Hematopoietic multipotent progenitor cell treated with erythropoietin and hydrocortisone succinate and interleukin-3 and kit ligand, for 6 days (in vitro differentiated cells): Measurements from ENCODE around the gene CCDC102B.
A peak's percentile ranks its signal among the peaks of the same experiment; 100 is the strongest.
"Not testable (repeated sequence)": the region's sequence is repeated elsewhere in the genome, so short reads cannot be mapped to it uniquely, and the experiment has no call there.

ENCODE experiments used
- DNase-seq: peaks from one replicate; pipeline ENCODE4 v3.0.0-alpha.2; 2015

The CCDC102B gene

GRCh38 chr18:68985172-68985820, 187.4 kb downstream of the CCDC102B start:
- no peak for DNase-seq

- DNase-seq = no peak
Observed at GRCh38 chr18:68991286-68991685, 193.4 kb downstream of the CCDC102B start.

DNA sequence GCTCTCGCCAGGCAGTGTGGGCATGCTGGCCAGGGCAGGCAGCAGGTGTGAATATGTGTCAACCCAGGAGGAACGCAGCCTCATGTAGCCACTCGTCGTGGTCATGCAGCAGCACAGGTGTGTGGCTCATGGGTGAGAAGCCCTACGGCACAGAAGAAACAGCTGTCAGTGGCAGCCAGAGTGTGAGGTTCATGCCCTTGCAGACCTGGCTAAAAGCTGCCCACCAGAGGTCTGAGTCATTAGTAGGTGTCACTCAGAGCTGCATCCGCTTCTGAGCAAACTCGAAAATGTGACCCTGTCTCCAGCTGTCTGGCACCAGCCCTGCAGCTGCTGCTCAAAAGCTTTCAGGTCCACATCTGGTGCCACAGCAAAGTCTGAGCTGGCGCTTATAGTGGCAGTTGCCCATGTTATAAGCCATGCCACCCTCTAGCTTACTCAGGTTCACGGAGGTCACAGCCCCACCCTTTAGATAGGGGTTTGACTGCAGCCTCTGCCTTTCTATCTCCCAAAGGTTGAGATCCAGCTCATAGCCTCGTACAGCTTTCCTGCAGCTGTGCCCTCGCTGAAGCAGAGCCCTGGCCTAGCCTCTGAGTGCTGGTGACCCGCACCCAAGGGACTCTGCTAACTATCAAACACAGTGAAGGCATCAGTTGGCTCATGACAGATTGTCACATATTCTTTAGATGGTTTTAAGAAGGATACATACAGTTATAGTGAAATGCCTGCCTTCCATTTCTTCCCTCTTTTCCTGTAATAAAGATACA, 195.0 kb downstream of the CCDC102B start:
- no peak for DNase-seq

- no peak for DNase-seq
Observed at GRCh38 chr18:68995675-68996074, 197.8 kb downstream of the CCDC102B start.

DNA sequence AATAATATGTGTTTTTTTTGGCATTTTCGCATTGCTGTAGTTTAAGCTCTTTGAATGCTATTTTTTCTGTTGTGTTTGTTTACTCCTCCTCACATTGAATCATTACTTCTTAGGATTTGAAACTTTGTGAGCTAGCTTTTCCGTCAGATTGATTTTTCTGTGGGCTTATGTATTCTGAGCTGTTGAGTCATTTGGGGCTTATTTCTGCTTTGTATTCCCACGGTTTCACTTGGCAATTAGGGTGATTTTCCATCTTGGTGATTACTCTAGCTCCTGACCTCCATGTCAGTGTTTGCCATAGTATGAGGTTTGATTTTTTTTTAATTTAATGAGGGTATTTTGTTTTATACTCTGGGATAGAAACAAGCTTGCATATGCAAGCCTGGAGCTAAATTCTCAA, 200.0 kb downstream of the CCDC102B start:
- no peak for DNase-seq

DNA sequence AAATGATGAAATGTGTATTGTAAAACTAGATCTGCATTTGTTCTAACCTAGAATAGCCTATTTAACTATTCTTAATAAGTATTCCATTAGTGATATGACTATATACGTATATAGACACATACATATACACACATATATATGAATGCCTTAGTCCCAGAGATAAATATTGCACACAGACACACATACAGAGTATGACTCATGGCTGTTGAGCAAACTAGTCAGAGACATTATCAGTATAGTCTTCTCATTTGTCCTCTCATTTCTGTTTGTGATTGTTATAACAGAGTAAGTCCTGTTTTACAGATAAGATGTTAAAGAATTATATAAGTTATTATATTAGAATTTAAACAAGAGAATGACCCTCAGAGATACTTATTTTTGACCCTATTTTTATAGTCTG, 202.5 kb downstream of the CCDC102B start:
- no peak for DNase-seq

- peak; percentile 5 for DNase-seq
Observed at GRCh38 chr18:69002233-69002632, 204.4 kb downstream of the CCDC102B start.

- not testable (repeated sequence) for DNase-seq
Observed at GRCh38 chr18:69006212-69006611, 208.3 kb downstream of the CCDC102B start.

DNA sequence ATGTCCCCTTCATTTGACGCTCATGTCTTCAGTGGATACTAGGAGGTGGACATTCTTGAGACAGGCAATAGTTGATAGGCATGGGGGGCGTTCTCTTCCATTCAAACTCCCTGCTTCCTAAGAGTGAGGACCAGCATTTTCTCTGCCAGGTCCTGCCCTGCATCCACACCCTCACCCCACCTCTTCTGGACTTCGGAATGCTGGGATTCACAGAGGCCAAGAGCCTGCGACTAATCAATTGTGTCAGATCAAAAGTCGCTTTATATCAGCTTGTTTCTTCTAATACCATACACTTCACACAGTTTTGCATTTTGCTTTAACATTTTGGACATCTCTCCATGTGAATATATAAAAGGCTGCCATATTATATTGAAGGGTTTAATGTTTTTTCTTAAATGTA, 210.7 kb downstream of the CCDC102B start:
- no peak for DNase-seq

GRCh38 chr18:69021211-69021805, 223.4 kb downstream of the CCDC102B start:
- no peak for DNase-seq

- DNase-seq = no peak
Observed at GRCh38 chr18:69022426-69022825, 224.5 kb downstream of the CCDC102B start.

DNA sequence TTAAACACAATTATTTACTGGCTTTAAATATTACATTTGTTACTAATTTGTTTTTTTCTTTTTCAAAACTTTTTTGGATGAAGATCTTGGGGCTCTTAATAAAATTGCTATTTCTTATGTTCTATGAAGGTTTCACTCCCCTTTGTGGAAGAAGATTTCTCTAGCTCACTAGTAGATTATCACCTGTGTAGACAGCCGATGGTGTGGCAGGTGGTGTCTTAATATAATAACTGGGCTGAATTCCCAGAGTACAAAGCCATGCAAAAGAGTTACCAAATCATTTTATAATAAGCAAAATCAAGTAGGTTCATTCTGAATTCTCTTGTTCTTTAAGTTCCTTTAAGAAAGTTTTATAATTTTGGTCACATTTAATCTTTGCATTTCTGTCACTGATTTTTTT, 233.7 kb downstream of the CCDC102B start:
- DNase-seq = no peak

DNA sequence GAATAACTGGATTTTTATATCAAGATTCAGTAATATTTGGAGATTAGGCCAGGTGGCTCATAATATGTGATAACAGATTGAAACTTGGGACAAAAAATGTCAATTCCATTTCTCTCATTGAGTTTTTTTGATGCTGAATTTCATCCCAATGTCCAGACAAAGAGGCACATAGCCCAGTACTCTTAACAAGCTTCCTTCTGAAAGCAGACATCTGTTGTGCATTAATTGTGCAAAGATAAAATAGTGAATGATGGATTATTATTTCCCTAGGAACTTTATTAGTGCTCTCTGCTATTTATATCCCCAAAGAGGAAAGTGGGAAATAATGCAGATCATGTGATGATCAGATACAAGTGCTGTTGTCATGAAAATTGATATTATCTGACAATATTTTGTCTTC, 234.1 kb downstream of the CCDC102B start:
- no peak for DNase-seq

DNA sequence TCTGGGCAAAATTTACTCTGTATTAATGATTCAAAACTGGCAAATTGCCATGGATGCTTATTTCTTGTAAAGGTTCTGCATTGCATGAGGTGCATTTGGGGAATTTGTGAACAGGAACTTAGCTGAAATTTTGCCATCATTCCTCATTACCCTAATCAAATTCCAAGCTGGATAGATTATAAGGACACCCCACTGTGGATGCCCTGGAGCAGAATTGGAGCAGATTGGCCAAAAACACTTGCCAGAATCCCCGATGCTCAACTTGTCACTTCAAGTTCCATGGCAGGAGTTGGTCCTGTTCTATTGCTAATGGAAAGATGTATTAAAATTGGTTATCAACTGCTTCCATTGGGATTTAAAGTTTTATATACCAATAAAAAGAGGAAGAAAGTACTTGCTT, 237.9 kb downstream of the CCDC102B start:
- DNase-seq = no peak

DNA sequence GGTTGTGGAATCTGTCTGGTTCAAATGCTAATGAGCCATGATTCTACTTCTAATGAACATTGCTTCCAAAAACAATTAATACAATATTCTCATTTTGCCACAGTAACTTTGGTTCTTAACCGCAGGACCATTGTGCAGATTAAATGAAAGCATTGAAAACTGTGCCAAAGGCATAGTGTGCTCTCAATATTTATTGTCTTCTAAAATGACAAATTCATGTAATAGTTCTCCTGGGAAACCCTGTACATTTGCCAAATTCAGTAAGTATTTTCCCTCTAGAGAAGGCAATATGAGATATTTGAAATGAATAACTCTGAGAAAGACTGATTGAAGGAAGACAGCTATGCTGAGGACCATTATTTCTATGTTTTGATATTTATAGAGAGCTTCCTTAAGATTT, 246.3 kb downstream of the CCDC102B start:
- DNase-seq = no peak

GRCh38 chr18:69064063-69064462, 266.2 kb downstream of the CCDC102B start:
- no peak for DNase-seq

DNA sequence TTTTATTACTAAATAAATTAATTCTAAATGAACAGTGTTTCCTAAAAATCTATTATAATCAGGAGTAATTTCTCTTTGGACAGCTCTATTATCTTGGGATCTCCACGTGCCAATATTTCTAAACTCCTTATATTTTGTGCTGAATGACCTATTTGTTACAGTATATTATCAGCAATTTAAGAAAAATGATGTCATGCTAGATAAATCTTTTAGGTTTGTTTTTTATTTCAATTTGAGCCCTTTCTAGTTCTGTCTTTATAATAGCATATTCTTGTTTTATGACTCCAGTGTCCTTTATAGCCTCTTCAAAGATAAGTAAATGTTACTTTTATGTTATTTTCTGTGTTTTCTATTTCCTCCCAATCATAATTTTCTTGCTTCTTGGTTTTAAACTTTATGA, 269.2 kb downstream of the CCDC102B start:
- DNase-seq = no peak

- DNase-seq = no peak
Observed at GRCh38 chr18:69071680-69072079, 273.8 kb downstream of the CCDC102B start.

GRCh38 chr18:69081846-69082245, 284.0 kb downstream of the CCDC102B start:
- DNase-seq = no peak

DNA sequence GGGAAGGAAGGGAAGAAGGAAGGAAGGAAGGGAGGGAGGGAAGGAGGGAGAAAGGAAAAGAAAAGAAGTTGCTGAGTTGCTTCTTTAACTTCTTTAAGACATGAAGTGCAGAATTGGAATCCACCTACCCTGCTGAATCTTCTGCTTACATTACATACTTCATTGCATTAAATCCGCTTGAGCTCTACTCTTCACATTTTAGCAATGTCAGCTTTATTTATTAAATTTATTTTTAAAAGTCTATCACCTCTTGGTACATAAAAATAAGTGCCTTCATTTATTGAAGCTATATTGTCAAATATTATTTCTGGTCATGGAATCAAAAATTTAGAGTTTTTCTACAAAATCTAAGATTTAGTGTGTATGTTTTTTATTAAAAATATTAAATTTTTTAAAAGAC, 284.6 kb downstream of the CCDC102B start:
- no peak for DNase-seq

- no peak for DNase-seq
Observed at GRCh38 chr18:69085951-69086350, 288.1 kb downstream of the CCDC102B start.

DNA sequence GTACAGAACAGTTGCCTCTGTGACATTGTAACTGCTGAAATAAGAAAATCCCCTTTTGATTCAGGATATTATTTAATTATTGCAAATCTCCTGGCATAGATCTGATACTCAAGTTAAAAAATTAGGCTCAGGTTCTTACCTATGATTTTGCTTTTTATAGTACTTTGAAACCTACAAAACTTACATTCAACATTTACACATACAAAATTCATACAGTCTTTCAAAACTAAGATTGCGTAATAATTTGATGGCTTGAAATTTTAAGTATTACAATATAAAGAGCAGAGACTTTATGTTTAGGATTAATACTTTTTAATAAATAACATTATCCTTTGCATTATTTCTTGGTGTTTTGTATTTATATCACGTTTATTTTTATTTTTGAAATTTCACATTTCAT, 291.1 kb downstream of the CCDC102B start:
- DNase-seq = no peak

DNA sequence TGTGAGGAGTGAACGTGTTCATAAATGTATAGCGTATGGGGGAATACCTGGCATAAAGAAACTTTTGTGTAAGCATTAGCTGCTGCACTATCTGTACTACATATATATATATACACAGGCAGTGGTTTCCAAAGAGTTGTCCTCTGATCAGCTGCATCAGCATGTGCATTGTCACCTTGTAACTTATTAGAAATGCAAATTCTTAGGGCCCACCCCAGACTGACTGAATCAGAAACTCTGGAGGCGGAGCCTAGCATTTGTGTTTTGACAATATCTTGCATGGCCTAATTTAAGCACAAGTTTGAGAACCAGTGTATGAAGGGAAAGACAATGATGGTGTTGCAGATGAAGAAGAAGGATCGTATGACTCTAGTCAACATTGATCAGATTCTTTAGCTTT, 299.5 kb downstream of the CCDC102B start:
- no peak for DNase-seq

DNA sequence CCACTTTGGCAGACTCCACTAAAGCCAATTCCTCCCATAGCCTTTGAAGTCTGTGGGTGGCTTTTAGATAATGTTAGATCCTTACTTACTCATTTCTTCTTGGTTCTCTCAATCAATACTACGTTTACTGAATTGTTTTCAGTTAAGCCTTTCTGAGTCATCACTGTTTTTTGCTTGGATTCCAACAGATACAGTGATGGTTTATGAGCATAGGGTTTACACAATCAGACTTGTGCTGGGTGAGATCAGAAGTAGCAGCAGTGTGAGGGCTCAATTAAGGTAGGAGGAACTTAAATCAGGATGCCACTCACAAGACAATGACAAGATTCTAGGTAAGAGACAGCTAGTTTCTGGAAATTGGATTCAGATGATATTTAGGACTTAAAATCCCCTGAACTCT, 305.1 kb downstream of the CCDC102B start:
- DNase-seq = no peak
